ENCODE data around the gene GLYAT. TPM values are rescaled to one million over a fixed set of nuclear protein-coding genes. Genes with fewer than 3 reads are reported as not detected.

GLYAT gene
- total and polyA plus RNA-seq, 2 experiments from 2014 or later, result 0.10 TPM; not detected in 1

DNA sequence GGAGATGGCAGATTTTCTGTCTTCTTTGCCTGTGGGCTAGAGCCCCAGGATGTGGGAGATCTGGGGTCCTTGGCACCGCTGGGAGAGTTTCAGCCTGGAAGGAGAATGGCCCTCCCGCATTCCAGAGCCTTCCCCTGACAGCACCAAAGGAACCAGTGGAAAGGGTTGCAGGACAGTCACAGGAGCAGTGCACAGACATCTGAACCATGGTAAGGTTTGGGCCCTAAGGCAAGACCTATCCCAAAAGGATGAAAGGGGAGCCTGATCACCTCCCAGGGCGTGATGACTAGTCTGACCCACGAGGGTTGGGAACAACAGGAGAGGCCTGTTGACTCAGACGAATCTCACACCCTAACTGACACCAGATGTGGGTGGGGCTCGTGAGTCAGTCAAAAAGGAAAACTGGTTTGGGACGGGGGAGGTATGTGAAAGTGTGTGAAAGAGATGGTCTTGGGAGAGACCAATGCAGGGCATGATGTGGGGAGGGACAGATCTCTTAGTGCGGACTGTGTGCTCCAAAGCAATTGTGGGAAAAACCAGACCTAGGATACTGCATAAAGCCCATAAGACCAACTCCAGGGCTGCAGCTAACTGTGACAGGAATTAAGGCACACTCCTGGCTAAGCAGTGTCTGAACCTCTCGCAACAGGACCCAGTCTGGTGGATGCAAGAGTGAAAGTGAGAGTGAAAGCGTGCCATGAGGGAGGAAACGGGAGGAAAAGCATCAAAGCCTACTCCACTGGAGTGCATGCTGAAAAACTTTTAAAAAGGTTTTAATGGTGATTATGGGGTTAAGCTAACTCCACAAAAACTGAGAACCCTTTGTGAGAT, 39.1 kb upstream of the GLYAT start:
- no peaks in the 10 kb centered on the region for H3K79me2 ChIP-seq (replicated peaks; ENCODE audit: insufficient read depth)
- H2AFZ ChIP-seq, result no peak overlapping the region
- 0 out of 2 replicates have a peak, but pooled peaks cover 6% of the 10 kb centered on the region for H3K9me2 ChIP-seq (ENCODE audit: insufficient read depth)
- no peaks in the 10 kb centered on the region for H3F3A ChIP-seq (replicated peaks; ENCODE audit: low read depth)
- no peak overlapping the region for H3K4me2 ChIP-seq
- no peaks in the 10 kb centered on the region for H3K36me3 ChIP-seq (ENCODE audit: insufficient read depth)
- peaks cover 5% of the 10 kb centered on the region; the same call in 1 of the 3 replicates for H3K36me3 Mint-ChIP-seq (ENCODE audit: low read depth)
- H3K27me3 Mint-ChIP-seq (ENCODE audit: insufficient read depth, low read depth, poor library complexity), result peaks cover 2% of the 10 kb centered on the region
- H3K4me1 ChIP-seq (ENCODE audit: insufficient read depth), result no peaks in the 10 kb centered on the region
- no peaks in the 10 kb centered on the region for H3K4me1 Mint-ChIP-seq
- H3K27ac ChIP-seq (ENCODE audit: low read depth), result no peak overlapping the region
- H3K9me3 Mint-ChIP-seq, result peaks cover 77% of the 10 kb centered on the region
- no peaks in the 10 kb centered on the region for H3K27me3 ChIP-seq (ENCODE audit: insufficient read depth)
- no peak for ATAC-seq
- H3K27ac Mint-ChIP-seq, result no peak overlapping the region
- H3K4me3 ChIP-seq, result no peak overlapping the region
- H4K20me1 ChIP-seq (replicated peaks; ENCODE audit: insufficient read depth), result no peaks in the 10 kb centered on the region
- TF ChIP-seq STAT1 (IDR thresholded peaks at IDR 0.05; ENCODE audit: unreplicated experiment) (no peak), CREB1 (CRISPR knock-in tag; IDR thresholded peaks at IDR 0.05; ENCODE audit: low read depth) (no peak), JUNB (IDR thresholded peaks at IDR 0.05; ENCODE audit: unreplicated experiment) (no peak), ZNF114 (CRISPR knock-in tag; IDR thresholded peaks at IDR 0.05) (no peak), EZH2 (IDR thresholded peaks at IDR 0.05; ENCODE audit: low read depth, unreplicated experiment) (no peak), POLR2AphosphoS5 (IDR thresholded peaks at IDR 0.05; ENCODE audit: low read depth) (no peak), NANOG (IDR thresholded peaks at IDR 0.05; ENCODE audit: borderline replicate concordance) (no peak)
- TF ChIP-seq, protein P1, sequence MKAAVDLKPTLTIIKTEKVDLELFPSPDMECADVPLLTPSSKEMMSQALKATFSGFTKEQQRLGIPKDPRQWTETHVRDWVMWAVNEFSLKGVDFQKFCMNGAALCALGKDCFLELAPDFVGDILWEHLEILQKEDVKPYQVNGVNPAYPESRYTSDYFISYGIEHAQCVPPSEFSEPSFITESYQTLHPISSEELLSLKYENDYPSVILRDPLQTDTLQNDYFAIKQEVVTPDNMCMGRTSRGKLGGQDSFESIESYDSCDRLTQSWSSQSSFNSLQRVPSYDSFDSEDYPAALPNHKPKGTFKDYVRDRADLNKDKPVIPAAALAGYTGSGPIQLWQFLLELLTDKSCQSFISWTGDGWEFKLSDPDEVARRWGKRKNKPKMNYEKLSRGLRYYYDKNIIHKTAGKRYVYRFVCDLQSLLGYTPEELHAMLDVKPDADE (IDR thresholded peaks at IDR 0.05), result no peak
- TF ChIP-seq, protein P2, sequence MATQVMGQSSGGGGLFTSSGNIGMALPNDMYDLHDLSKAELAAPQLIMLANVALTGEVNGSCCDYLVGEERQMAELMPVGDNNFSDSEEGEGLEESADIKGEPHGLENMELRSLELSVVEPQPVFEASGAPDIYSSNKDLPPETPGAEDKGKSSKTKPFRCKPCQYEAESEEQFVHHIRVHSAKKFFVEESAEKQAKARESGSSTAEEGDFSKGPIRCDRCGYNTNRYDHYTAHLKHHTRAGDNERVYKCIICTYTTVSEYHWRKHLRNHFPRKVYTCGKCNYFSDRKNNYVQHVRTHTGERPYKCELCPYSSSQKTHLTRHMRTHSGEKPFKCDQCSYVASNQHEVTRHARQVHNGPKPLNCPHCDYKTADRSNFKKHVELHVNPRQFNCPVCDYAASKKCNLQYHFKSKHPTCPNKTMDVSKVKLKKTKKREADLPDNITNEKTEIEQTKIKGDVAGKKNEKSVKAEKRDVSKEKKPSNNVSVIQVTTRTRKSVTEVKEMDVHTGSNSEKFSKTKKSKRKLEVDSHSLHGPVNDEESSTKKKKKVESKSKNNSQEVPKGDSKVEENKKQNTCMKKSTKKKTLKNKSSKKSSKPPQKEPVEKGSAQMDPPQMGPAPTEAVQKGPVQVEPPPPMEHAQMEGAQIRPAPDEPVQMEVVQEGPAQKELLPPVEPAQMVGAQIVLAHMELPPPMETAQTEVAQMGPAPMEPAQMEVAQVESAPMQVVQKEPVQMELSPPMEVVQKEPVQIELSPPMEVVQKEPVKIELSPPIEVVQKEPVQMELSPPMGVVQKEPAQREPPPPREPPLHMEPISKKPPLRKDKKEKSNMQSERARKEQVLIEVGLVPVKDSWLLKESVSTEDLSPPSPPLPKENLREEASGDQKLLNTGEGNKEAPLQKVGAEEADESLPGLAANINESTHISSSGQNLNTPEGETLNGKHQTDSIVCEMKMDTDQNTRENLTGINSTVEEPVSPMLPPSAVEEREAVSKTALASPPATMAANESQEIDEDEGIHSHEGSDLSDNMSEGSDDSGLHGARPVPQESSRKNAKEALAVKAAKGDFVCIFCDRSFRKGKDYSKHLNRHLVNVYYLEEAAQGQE (IDR thresholded peaks at IDR 0.05; ENCODE audit: unreplicated experiment), result no peak
- TF ChIP-seq, protein P3, sequence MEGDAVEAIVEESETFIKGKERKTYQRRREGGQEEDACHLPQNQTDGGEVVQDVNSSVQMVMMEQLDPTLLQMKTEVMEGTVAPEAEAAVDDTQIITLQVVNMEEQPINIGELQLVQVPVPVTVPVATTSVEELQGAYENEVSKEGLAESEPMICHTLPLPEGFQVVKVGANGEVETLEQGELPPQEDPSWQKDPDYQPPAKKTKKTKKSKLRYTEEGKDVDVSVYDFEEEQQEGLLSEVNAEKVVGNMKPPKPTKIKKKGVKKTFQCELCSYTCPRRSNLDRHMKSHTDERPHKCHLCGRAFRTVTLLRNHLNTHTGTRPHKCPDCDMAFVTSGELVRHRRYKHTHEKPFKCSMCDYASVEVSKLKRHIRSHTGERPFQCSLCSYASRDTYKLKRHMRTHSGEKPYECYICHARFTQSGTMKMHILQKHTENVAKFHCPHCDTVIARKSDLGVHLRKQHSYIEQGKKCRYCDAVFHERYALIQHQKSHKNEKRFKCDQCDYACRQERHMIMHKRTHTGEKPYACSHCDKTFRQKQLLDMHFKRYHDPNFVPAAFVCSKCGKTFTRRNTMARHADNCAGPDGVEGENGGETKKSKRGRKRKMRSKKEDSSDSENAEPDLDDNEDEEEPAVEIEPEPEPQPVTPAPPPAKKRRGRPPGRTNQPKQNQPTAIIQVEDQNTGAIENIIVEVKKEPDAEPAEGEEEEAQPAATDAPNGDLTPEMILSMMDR (conservative IDR thresholded peaks at IDR 0.05; ENCODE audit: low read depth in 2 of 2), result no peak
- H3K4me3 Mint-ChIP-seq, result no peak overlapping the region
- DNase-seq (ENCODE audit: low spot score), result no peak

All from GM23338 (cell line).